Right kidney (tissue), 1 donor: ENCODE data around the gene EIF4A3.
A peak's percentile ranks its signal among the peaks of the same experiment; 100 is the strongest.
"Not testable (repeated sequence)": the region's sequence is repeated elsewhere in the genome, so short reads cannot be mapped to it uniquely, and the experiment has no call there.

Experiments
- DNase-seq: peaks from one replicate; pipeline ENCODE4 v3.0.0-alpha.2; 2016

The EIF4A3 gene

DNA sequence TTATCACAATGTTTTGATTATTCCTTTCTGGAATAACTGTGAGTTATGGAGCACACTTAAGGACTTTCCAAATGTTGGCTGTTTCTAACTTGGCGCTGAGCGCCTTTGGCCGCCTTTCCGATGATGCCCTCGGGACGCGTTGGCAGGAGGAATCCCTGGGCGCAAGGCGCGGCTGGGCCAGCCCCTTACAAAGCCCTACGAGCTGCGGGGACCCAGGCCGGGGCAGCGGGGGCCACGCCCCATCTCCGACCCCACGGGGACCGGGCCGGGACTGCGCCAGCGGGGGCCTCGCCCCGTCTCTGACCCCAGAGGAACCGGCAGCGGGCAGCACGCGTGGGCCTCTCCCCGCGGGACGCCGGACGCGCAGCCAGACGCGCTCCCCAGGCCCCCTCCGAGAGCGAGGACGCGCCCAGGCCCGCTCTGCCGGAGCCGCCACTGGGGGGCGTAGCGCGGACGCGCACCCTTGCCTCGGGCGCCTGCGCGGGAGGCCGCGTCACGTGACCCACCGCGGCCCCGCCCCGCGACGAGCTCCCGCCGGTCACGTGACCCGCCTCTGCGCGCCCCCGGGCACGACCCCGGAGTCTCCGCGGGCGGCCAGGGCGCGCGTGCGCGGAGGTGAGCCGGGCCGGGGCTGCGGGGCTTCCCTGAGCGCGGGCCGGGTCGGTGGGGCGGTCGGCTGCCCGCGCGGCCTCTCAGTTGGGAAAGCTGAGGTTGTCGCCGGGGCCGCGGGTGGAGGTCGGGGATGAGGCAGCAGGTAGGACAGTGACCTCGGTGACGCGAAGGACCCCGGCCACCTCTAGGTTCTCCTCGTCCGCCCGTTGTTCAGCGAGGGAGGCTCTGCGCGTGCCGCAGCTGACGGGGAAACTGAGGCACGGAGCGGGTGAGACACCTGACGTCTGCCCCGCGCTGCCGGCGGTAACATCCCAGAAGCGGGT lies 45.6 kb downstream of the EIF4A3 start, which contains the start of gene GAA:
GAA (plus strand) TSS at position 571 of the 935 bp plus-strand sequence. CDS start 3,006 bp downstream, outside the sequence.
- DNase-seq = peak; percentile 97

DNA sequence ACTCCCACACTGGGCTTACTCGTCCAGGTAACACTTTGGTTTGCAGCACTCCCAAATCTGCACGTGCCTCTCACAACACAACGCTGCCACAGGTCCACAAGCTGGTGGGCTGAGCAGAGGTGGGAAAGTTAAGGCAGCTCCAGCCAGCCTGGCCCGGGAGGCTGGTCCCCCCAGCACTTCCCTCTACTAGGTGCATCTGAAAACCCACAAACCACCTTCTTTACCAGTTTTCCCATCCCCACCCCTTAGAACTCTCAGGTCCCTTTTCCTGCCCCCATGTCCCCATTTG lies 46.9 kb downstream of the EIF4A3 start:
- DNase-seq = no peak

GRCh38 chr17:80099291-80100034 lies 47.5 kb downstream of the EIF4A3 start:
- no peak for DNase-seq

- no peak for DNase-seq
Observed at GRCh38 chr17:80097844-80098691, 48.9 kb downstream of the EIF4A3 start.

DNA sequence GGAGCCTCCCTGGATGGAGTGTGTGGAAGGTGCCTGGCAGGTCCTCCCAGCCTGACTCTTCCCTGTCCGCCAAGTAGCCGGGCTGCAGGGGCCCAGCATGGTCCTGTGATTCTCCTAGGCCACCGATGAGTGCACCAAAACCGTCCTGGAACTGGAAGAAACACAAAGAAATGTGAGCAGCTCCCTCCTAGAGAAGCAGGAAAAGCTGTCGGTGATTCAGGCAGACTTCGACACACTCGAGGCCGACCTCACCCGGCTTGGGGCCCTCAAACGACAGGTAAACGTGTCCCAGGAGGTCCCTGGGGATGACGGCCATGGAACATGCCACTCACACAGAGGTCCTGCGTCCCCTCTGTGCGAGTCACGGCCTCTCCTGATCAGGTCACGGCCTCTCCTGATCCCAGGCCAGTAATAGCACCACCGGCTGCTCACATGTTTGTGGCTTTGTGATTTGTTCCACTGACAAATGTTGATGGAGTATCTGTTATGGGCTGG lies 49.8 kb downstream of the EIF4A3 start:
- DNase-seq = no peak

DNA sequence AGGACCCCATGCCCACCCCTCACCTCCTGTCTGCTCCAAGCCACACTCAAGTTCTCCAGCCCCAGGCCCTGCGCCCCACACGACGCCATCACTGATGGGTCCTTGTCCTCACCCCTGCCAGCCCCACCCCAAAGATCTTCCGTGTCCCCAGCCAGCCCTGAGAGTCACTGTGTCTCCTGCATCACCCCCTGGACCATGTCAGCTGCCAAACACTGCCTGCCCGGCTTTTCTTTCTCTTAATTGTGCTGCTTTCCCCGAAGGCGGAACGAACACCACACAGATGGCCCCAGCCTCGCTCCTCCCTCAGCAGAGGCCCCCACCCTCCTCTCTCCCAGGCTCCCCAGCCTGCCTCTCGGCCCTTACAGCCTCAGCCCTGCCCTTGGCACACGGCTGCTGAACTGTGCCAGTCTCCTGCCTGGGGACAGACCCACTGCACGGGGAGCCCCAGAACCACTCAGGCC lies 50.3 kb downstream of the EIF4A3 start:
- DNase-seq = no peak

GRCh38 chr17:80095844-80096475 lies 51.0 kb downstream of the EIF4A3 start:
- no peak for DNase-seq

GRCh38 chr17:80095038-80095843 lies 51.7 kb downstream of the EIF4A3 start:
- DNase-seq = no peak

GRCh38 chr17:80092959-80093358 lies 54.0 kb downstream of the EIF4A3 start:
- DNase-seq = no peak

- no peak for DNase-seq
Observed at GRCh38 chr17:80091376-80091775, 55.6 kb downstream of the EIF4A3 start.

DNA sequence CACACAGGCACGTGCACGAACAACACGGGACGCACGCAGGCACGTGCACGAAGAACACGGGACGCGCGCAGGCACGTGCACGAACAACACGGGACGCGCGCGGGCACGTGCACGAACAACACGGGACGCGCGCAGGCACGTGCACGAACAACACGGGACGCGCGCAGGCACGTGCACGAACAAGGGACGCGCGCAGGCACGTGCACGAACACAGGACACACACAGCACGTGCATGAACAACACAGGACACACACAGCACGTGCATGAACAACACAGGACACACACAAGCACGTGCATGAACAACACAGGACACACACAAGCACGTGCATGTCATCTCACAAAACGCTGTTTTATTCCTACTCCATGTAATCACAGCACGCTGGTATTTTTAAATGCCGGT lies 56.8 kb downstream of the EIF4A3 start:
- not testable (repeated sequence) for DNase-seq

- no peak for DNase-seq
Observed at GRCh38 chr17:80089762-80090161, 57.2 kb downstream of the EIF4A3 start.

DNA sequence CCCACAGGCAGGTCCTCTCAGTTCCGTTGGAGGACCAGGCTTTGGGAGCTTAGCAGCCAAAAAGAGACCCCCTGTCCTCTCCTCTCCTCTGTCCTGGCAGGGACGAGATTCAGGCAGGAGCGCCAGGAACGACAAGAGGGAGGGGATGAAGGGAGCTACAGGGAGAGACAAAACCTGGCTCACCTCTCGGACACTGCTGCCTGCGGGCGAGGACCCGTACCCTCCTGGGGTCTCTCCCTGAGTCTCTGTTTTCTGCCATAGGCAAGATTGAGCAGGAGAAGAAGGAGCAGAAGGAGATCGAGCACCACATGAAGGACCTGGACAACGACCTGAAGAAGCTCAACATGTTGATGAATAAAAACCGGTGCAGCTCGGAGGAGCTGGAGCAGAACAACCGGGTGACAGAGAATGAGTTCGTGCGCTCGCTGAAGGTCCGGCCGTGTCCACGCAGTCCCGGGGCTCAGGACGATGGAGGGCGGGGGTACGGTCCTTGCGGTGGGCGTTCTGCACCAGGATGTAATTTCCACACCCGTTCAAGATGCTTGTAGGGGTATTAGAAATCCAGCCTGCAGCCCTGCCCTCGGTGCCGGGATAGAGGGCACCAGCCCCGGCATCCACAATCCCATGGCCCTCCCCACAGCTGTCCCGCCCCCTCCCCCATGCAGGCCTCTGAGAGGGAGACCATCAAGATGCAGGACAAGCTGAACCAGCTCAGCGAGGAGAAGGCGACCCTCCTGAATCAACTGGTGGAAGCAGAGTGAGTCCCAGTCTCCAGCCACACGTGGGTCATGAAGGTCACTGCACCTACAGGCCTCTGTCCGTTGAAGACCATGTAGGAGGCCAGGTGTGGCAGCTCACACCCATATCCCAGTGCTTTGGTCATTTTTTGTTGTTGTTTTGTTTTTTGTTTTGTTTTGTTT lies 59.3 kb downstream of the EIF4A3 start:
- DNase-seq = no peak

DNA sequence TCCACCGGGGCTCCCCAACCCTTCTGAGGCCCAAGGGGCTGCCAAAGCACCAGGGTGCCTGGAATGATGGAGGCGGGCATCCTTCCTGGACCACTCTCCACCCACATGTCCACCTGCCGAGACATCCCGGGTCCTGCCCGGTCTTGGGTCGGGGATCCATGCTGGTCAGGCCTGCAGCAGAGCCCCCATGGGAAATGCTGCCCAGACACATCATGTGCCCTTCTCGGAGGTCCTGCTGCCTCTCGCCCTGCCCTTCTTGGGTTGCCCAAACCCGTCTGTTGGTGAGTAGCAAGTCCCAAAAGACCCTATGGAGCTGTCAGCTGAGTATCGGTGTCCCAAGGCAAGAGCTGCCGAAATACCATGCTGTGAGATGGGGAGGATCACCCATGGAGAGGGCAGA lies 60.3 kb downstream of the EIF4A3 start:
- no peak for DNase-seq

DNA sequence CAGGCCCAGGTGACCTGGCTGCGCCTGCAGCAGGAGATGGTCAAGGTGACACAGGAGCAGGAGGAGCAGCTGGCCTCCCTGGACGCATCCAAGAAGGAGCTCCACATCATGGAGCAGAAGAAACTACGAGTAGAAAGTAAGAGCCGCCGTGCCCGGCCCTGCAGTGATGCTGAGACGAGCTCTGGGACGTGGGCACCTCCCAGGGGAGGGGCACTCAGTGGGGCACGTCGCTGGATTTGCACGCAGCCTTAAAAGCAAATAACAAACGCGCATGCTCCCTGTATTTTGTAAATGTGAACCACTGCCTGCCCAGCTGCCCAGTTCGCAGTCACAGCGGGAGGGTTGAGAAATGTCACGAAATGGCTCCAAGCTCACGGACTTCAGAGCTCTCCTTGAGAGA lies 60.8 kb downstream of the EIF4A3 start:
- DNase-seq = no peak

GRCh38 chr17:80084773-80085172 lies 62.2 kb downstream of the EIF4A3 start:
- no peak for DNase-seq
